Fibroblast of lung (primary cell): Measurements from ENCODE around the gene C9orf50. TPM values are rescaled to one million over a fixed set of nuclear protein-coding genes. Genes with fewer than 3 reads are reported as not detected.
"Not testable (repeated sequence)": the region's sequence is repeated elsewhere in the genome, so short reads cannot be mapped to it uniquely, and the experiment has no call there.

Source experiments
- DNase-seq, 2 donors: peaks; one replicate each; pipeline versions ENCODE4 v3.0.0 to v3.0.0-alpha.2; 2010; ENCODE audit warnings: low read depth in 2 of 2
- H2AFZ ChIP-seq: 2 replicates; pipeline ENCODE4 v1.5.1; 2012; ENCODE audit warnings: low read length, control low read depth, inconsistent platforms
- H3K27ac ChIP-seq: 2 replicates; pipeline ENCODE4 v1.5.1; 2011; ENCODE audit warnings: low read length, control low read depth; ENCODE audit not compliant: insufficient read depth
- H3K27me3 ChIP-seq: 2 replicates; pipeline ENCODE4 v1.5.1; 2011; ENCODE audit warnings: mild to moderate bottlenecking, low read length; ENCODE audit not compliant: control insufficient read depth, insufficient read depth
- H3K36me3 ChIP-seq: 2 replicates; pipeline ENCODE4 v1.5.1; 2011; ENCODE audit warnings: low read length; ENCODE audit not compliant: control insufficient read depth, insufficient read depth
- H3K4me1 ChIP-seq: 2 replicates; pipeline ENCODE4 v1.5.1; 2011; ENCODE audit warnings: low read length; ENCODE audit not compliant: control insufficient read depth, insufficient read depth; ENCODE audit errors: extremely low read depth
- H3K4me2 ChIP-seq: 2 replicates; pipeline ENCODE4 v1.5.1; 2011; ENCODE audit warnings: low read length, control low read depth; ENCODE audit not compliant: insufficient read depth; ENCODE audit errors: extremely low read depth
- H3K4me3 ChIP-seq, 4 experiments: fragments of 200-600 bp in 1 of 4; sonication (generic) in 1 of 4; replicated peaks in 1 of 4; 2 replicates each; pipeline ENCODE4 v1.5.1; 2011 to 2016; ENCODE audit warnings: low read length in 4 of 4, low read depth in 3 of 4, mild to moderate bottlenecking in 3 of 4, control low read depth in 2 of 4, inconsistent platforms in 1 of 4, mixed read lengths in 1 of 4; ENCODE audit not compliant: insufficient read depth in 1 of 4; ENCODE audit errors: control extremely low read depth in 1 of 4
- H3K79me2 ChIP-seq: 2 replicates; pipeline ENCODE4 v1.5.1; 2012; ENCODE audit warnings: mild to moderate bottlenecking, low read length, inconsistent platforms; ENCODE audit not compliant: control insufficient read depth, insufficient read depth
- H3K9ac ChIP-seq: 2 replicates; pipeline ENCODE4 v1.5.1; 2011; ENCODE audit warnings: mild to moderate bottlenecking, low read length, control low read depth; ENCODE audit not compliant: insufficient read depth
- H3K9me3 ChIP-seq: 2 replicates; pipeline ENCODE4 v1.5.1; 2012; ENCODE audit warnings: low read depth, low read length; ENCODE audit not compliant: control insufficient read depth, insufficient read depth
- H4K20me1 ChIP-seq: 2 replicates; pipeline ENCODE4 v1.5.1; 2011; ENCODE audit warnings: low read length; ENCODE audit not compliant: control insufficient read depth, insufficient read depth; ENCODE audit errors: extremely low read depth
- EZH2 ChIP-seq: IDR thresholded peaks from 2 replicates; pipeline ENCODE4 v1.5.1; 2012; ENCODE audit warnings: low read length, control low read depth, mild to moderate bottlenecking; ENCODE audit errors: missing control alignments
- polyA plus RNA-seq, 2 donors: library from polyadenylated mRNA; depleted of rRNA in 1 of 2; stranded (reverse) in 1 of 2; unstranded in 1 of 2; fragments of >200 nt; gene quantifications; 2 replicates each; pipeline ENCODE4 v1.2.1, GENCODE V29; 2011 to 2012; ENCODE audit warnings: missing spikeins in 1 of 2
- total RNA-seq: library from RNA; depleted of rRNA; stranded (reverse); fragments of >200 nt; gene quantifications from 2 replicates; pipeline ENCODE4 v1.2.1, GENCODE V29; 2014
- TF ChIP-seq, protein P1 (sequence below), 2 donors: IDR thresholded peaks in 1 of 2; conservative IDR thresholded peaks in 1 of 2; 1 replicate in 1 of 2; 2 replicates in 1 of 2; pipeline ENCODE4 v1.5.1; 2011 to 2012; ENCODE audit warnings: low read length in 2 of 2, control low read depth in 1 of 2, inconsistent platforms in 1 of 2, low read depth in 1 of 2, mild to moderate bottlenecking in 1 of 2

The C9orf50 gene
- total and polyA plus RNA-seq, 2 donors (not counting 1 experiment from before 2014, with no cell fraction given), result 0.16 to 0.17 TPM

DNA sequence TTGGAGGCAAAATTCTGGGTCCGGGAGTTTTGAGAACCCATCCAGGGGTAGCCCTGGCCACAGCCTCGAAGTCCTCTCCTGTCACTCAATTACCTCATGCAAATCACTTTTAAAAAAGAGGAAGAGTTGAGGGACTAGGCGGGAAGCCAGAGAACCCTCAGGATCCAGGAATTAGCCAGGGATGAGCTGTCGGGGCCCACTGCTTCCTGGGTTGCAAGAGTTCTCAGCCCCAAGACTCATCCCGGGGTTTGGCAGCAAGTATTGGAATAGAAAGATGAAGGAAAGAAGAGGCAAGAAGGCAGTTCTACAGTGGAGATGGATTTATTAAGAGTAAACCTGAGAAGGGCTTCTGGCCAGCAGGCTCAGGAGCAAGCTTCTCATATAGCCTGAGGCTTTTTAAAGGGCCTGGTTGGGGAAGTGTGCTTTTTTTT is 25.6 kb downstream of the C9orf50 start:
- Histone ChIP-seq H3K36me3 (no peaks in the 10 kb centered on the region), H4K20me1 (no peaks in the 10 kb centered on the region), H3K4me3 (no peak overlapping the region), H3K9me3 (no peaks in the 10 kb centered on the region), H3K9ac (no peak overlapping the region), H3K27me3 (no peaks in the 10 kb centered on the region), H2AFZ (no peak overlapping the region), H3K27ac (no peak overlapping the region), H3K4me1 (peaks cover 16% of the 10 kb centered on the region), H3K4me2 (peak overlapping the region; percentile 32), H3K79me2 (no peaks in the 10 kb centered on the region)
- peak in 1 of 2 donors; percentile 61 for DNase-seq
- no peak for TF ChIP-seq EZH2
- TF ChIP-seq, protein P1, sequence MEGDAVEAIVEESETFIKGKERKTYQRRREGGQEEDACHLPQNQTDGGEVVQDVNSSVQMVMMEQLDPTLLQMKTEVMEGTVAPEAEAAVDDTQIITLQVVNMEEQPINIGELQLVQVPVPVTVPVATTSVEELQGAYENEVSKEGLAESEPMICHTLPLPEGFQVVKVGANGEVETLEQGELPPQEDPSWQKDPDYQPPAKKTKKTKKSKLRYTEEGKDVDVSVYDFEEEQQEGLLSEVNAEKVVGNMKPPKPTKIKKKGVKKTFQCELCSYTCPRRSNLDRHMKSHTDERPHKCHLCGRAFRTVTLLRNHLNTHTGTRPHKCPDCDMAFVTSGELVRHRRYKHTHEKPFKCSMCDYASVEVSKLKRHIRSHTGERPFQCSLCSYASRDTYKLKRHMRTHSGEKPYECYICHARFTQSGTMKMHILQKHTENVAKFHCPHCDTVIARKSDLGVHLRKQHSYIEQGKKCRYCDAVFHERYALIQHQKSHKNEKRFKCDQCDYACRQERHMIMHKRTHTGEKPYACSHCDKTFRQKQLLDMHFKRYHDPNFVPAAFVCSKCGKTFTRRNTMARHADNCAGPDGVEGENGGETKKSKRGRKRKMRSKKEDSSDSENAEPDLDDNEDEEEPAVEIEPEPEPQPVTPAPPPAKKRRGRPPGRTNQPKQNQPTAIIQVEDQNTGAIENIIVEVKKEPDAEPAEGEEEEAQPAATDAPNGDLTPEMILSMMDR (conservative IDR thresholded peaks at IDR 0.05 in 1 of 2, IDR thresholded peaks at IDR 0.05 in 1 of 2; ENCODE audit: low read depth in 1 of 2, low read length in 2 of 2), result no peak

DNA sequence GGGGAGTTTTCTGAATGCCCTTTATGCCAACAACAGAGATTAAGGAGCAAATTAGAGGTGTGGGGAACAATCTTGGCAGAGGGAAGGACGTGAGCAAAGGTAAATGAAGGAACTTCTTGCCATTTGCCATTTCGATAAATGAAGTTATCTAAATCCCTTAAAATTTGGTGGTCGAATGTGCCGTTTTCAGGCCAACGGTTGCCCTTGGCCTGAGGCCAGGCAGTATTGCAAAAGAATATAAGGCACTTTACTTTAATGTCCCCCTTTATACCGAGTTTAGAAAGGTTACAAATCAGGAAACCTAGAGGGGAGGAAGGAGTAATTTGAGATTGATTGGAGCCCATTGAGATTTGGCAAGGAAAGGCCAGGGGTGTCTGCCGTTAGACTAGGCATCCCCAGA is 26.3 kb downstream of the C9orf50 start:
- no peak overlapping the region for H3K4me3 ChIP-seq
- TF ChIP-seq EZH2, result no peak
- TF ChIP-seq, protein P1 (conservative IDR thresholded peaks at IDR 0.05 in 1 of 2, IDR thresholded peaks at IDR 0.05 in 1 of 2; ENCODE audit: low read depth in 1 of 2, low read length in 2 of 2), result no peak
- H2AFZ ChIP-seq, result no peak overlapping the region
- no peak for DNase-seq
- H3K36me3 ChIP-seq, result no peaks in the 10 kb centered on the region
- no peaks in the 10 kb centered on the region for H3K9me3 ChIP-seq
- H3K79me2 ChIP-seq, result no peaks in the 10 kb centered on the region
- H4K20me1 ChIP-seq, result no peaks in the 10 kb centered on the region
- H3K9ac ChIP-seq, result no peak overlapping the region
- H3K27ac ChIP-seq, result no peak overlapping the region
- H3K4me1 ChIP-seq, result peaks cover 16% of the 10 kb centered on the region
- no peaks in the 10 kb centered on the region for H3K27me3 ChIP-seq
- no peak overlapping the region for H3K4me2 ChIP-seq

DNA sequence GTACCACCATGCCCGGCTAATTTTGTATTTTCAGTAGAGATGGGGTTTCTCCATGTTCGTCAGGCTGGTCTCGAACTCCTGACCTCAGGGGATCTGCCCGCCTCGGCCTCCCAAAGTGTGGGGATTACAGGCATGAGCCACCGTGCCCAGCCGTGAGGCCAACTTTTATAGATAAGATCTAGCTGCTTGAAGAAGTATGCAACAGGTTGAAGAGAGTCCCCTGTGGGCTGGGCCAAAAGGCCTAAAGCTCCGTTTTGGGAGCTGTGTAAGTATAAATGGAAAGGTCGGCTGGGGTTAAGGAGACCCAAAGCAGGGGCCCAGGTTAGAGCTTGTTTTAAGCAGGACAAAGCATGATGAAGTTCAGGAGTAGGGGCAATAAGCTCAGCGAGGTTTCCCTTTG is 28.1 kb downstream of the C9orf50 start:
- not testable (repeated sequence) for DNase-seq, H3K27me3 ChIP-seq, H3K36me3 ChIP-seq, H3K9me3 ChIP-seq, H3K9ac ChIP-seq, H3K79me2 ChIP-seq, H4K20me1 ChIP-seq, H3K27ac ChIP-seq, H3K4me3 ChIP-seq, H3K4me2 ChIP-seq, H3K4me1 ChIP-seq, H2AFZ ChIP-seq
